NCI-H2196 treated with DMSO at 0.1 percent for 48 hours (cell line): ENCODE measurements around the gene IL4.

ENCODE experiments used
- DNase-seq: peaks from one replicate; lab custom pipeline; 2025; ENCODE audit not compliant: unreplicated experiment; lab: John Stamatoyannopoulos, UW

The IL4 gene

GRCh38 chr5:132657676-132658380 lies 16.0 kb upstream of the IL4 start, which contains the start of gene IL13:
IL13 (plus strand) TSS chr5:132658173; CDS start chr5:132658187, 14 bp downstream.
- no peak for DNase-seq

- DNase-seq: no peak
Observed at GRCh38 chr5:132658381-132659302, 15.1 kb upstream of the IL4 start.

GRCh38 chr5:132659598-132660493 lies 13.9 kb upstream of the IL4 start:
- no peak for DNase-seq

GRCh38 chr5:132661231-132662003 lies 12.4 kb upstream of the IL4 start:
- no peak for DNase-seq

- no peak for DNase-seq
Observed at GRCh38 chr5:132662004-132662401, 11.8 kb upstream of the IL4 start.

GRCh38 chr5:132662925-132663770 lies 10.6 kb upstream of the IL4 start:
- DNase-seq: no peak

- no peak for DNase-seq
Observed at GRCh38 chr5:132663771-132664695, 9.8 kb upstream of the IL4 start.

GRCh38 chr5:132664696-132665209 lies 9.0 kb upstream of the IL4 start:
- DNase-seq: no peak

GRCh38 chr5:132665574-132666080 lies 8.2 kb upstream of the IL4 start:
- DNase-seq: no peak

- DNase-seq: no peak
Observed at GRCh38 chr5:132666310-132667123, 7.3 kb upstream of the IL4 start.

GRCh38 chr5:132667309-132667708 lies 6.5 kb upstream of the IL4 start:
- DNase-seq: no peak

GRCh38 chr5:132667761-132668705 lies 5.8 kb upstream of the IL4 start:
- DNase-seq: no peak

GRCh38 chr5:132668706-132669454 lies 4.9 kb upstream of the IL4 start:
- no peak for DNase-seq

GRCh38 chr5:132669455-132669820 lies 4.4 kb upstream of the IL4 start:
- no peak for DNase-seq
